ENCODE data around the gene RCSD1.
"Not testable (repeated sequence)": the region's sequence is repeated elsewhere in the genome, so short reads cannot be mapped to it uniquely, and the experiment has no call there.

RCSD1 gene, protein sequence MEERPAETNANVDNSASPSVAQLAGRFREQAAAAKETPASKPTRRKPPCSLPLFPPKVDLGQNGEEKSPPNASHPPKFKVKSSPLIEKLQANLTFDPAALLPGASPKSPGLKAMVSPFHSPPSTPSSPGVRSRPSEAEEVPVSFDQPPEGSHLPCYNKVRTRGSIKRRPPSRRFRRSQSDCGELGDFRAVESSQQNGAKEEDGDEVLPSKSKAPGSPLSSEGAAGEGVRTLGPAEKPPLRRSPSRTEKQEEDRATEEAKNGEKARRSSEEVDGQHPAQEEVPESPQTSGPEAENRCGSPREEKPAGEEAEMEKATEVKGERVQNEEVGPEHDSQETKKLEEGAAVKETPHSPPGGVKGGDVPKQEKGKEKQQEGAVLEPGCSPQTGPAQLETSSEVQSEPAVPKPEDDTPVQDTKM

DNA sequence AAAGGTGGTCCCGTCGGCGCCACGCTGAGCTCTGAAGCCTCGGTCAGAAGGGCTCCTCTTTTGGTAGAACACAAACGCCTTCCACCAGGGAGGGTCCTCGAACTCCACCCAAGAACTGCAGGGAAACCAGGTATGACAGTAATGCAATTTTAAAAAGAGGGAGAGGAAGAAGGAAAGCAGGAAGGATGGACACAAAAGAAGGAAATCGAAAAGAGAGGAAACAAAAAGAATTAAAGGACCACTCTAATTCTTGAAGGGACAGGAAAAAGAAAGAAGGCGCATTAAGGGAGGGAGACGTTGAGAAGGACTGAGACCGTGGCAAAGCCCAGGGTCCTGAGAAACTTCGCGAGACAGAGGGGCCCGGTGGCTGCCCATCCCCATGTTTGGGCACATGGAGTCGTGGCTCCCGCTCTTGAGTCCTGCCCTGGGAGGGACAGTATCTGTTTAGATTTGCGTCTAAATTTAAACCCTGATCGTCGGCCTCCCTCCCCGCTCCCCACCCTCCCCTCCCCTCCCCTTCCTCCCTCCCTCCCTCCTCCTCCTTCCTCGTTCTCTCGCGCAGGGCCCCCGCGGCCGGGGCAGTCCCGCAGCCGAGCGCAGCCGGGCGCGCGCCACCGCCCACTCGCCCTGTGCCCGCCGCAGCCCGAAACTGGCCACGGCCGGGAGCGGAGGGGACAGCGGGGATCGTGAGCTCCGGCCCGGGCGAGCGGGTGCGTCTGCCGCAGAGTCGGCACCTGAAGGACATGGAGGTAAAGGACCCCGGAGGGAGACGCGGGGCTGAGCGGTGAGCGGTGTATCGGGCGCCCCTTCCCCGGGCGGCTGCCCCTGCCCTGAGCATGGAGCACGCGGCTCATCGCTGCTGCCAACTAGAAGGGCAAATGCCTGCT is at the start of gene RCSD1:
RCSD1 (plus strand) TSS at position 552 of the 887 bp plus-strand sequence; CDS start at position 744, 192 bp downstream.
- peak; percentile 52 for DNase-seq (ENCODE audit: low read depth)

DNA sequence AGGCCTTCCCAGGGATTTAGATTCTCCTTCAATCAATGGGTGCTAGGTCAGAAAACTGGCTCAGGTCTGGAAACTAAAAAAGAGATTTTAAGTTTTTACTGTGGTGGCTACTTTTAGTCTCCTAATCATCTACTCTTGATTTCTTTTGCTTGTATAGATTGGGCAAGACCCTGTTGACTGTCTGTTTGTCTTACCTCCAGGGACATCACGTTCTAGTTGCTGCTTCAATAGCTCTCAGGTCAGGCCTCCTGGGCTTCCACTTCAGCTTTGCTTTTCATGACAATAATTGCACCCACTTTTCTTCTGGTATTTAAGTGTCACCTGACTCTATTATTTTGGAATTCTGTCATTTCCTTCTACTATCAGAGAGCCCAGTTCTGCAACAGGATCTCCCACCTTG is 48.0 kb upstream of the RCSD1 start:
- DNase-seq (ENCODE audit: low read depth) = no peak

DNA sequence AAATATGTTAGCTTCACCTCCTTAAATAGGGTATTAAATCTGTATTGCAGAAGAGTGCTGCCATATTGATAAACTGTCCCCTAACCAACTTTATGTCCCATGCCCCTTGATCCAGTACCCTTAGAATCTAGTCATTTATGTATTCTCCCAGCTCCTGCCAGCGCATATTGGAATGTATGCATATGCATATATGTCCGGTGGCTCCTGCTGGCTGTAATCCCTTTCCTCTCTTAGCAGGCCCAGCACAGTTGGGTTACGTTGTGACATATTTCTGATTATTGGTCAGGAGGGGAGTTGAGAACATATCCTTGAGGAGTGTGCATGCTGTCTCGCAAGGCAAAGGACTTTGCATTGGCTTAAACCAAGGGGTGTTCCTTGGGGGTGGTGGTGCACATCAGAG is 47.3 kb upstream of the RCSD1 start:
- DNase-seq (ENCODE audit: low read depth) = no peak

DNA sequence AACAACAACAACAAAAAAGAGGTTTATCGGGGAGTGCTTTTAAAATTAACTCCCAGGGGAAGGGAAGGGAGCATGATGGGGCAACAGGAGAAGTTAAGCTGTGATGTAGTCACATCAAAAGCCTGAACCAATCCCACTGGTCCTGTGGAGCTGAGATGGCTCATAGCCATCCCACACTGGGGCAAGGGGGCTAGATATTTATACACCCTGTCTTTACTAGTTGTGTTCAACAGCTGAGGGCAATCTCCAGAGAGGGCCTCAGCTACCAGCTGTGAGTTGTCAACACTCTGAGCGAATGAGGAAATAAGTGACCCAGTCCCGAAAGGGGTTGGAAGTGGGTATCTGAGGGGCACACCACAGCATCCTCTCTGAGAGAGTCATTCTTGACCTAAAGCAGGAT is 45.5 kb upstream of the RCSD1 start:
- no peak for DNase-seq (ENCODE audit: low read depth)

DNA sequence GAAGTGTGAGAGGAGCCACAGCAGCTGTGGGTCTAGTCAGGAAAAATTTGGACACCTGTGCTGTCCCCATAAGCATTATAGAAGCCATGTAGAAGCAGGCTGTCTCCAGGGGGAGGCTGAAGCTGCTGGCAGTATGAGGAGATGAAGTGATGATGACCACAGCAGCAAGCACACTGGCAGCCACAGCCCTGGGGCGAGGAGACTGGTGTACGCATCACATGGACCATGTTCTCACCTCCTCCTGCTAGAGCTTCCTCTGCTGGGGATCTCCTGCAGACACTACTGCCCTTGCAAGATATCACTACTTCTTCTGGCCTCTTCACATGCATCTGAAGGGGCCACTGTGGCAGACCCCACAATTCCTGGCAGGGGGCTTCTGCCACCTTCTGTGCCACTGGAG is 42.7 kb upstream of the RCSD1 start:
- no peak for DNase-seq (ENCODE audit: low read depth)

DNA sequence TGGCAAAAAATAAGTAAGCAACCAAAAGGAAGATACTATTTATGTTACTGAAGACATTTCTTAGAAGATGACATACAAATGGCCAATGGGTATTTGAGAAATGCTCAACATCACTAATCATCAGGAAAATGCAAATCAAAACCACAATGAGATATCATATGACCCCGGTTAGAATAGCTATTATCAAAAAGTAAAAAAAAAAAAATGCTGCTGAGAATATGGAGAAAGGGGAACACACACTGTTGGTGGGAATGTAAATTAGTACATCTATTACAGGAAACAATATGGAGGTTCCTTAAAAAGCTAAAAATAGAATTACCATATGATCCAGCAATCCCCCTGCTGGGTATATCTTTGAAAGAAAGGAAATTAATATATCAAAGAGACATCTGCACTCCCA is 42.2 kb upstream of the RCSD1 start:
- DNase-seq (ENCODE audit: low read depth) = no peak

DNA sequence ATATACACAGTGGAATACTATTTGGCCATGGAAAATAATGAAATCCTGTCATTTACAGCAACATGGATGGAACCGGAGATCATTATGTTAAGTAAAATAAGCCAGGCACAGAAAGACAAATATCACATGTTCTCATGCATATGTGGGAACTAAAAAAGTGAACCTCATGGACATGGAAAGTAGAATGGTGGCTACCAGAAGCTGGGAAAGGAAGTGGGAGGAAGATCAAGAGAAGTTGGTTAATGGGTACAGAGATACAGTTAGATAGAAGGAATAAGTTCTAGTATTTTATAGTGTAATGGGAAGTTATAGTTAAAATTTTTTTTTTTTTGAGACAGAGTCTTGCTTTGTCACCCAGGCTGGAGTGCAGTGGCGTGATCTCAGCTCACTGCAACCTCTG is 41.7 kb upstream of the RCSD1 start:
- DNase-seq (ENCODE audit: low read depth) = no peak

DNA sequence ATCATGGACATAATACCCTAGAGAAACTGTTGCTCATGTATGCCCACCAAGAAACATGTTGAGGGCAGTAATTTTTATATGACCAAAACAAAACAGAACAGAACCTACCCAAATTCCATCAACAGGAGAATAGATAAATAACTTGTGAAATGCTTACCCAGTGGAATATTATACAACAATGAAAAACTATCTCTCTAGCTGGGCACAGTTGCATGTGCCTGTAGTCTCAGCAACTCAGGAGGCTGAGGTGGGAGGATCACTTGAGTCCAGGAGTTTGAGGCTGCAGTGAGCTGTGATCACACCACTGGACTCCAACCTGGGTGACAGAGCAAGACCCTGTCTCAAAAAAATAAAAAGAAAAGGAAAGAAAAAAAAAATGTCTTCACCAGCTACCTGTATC is 37.6 kb upstream of the RCSD1 start:
- DNase-seq (ENCODE audit: low read depth) = no peak

DNA sequence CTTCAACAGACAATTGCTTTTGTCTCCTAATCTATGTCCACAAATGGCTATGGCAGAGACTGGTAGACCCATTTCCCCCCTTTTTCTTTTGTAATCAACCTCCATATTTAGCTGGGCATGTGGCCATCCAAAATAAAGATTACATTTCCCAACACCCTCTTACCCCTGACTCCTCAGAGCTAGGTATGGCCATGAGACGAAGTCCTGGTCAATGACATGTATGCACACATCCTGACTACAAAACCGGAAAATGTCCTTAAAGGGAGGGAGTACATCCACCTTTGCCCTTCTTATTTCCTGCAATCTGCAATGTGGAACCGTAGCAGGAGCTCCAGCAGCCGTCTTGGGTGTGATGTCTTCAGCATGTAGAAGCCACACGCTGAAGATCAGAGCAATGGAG is 36.2 kb upstream of the RCSD1 start:
- DNase-seq (ENCODE audit: low read depth) = no peak

DNA sequence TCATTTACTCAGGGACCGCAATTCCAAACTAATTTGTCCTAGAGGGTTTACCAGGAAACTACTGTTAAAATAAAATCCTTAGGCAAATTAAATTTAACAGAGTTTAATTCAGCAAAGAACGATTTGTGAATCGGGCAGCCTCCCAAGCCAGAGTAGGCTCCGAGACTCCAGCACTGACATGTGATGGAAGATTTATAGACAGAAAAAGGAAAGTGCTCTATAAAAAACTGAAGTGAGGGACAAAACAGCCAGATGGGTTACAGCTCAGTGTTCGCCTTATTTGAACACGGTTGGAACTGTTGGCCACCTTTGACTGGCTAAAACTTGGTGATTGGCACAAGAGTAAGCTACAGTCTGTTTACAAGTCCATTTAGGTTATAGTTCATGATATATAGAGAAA is 35.2 kb upstream of the RCSD1 start:
- no peak for DNase-seq (ENCODE audit: low read depth)

DNA sequence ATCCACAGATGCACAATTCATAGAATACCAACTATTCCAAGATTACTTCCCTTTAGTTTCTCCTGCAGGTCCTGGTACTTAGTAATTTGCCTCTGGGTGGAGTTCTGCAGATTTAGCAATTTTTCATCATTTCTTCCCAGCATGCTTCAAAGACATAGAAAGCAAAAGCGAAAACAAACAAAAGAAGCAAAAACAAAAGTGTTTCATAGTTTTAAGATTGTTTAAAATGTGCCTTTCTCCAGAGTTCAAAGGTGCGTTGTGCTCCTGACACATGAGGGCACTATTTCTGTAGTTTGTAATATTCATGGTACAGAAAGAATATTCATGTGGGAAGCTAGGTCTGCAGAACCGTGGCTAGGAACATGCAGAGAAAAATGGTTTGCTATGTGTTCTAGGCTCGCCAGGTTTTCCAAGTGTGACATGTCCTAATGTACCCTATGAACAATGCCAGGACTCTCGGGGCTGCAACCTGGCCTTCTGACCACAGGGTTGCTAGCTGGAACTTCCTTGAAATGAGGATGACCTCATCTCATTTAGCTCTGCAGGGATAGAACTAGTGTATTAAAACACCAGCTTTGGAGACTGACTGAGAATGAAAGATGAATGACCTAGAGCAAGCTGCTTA is 30.0 kb upstream of the RCSD1 start:
- no peak for DNase-seq (ENCODE audit: low read depth)

DNA sequence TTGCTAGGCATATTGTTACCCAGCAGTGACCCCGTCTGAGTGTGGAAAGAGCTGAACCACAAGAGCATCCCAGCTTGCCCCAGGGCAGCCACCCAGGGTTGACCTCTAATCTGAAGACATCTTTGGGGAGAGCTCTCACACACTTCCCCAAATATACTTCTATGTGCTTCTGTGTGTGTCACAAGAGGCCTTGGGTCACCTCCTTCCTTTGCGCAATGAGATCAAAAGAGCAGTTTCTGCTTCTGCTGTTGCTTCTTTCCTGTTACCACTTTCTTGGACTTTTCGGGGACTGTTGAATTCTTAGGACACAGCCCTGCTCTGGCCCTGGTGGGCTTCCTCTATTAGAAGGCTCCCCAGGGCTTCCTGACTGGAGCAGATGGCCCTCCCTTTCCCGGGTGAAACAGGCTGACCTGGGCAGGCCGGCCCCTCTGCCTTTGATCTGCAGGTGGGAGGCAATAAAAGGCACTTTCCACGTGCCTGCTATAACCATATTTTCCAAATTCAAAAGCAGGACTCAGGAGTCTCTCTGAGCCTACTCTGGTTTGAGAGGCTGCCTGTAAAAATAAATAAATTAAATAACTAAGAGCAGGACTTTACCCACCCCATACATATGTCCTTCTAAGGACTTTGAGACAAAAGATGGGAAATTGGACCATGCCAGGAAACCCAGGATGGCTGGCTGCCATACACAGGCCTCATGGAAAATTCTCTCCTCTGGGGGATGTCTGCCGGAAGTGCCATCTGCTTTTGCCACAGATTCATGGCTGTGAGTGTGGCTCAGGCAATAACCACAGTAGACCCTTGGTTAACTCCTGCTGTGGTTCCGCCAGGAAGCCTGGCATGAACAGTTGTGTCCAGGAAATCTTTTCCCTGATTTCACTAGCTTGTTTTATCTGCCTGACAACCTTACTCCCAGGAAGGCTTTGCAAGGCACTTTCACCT is 28.3 kb upstream of the RCSD1 start:
- DNase-seq (ENCODE audit: low read depth) = no peak

DNA sequence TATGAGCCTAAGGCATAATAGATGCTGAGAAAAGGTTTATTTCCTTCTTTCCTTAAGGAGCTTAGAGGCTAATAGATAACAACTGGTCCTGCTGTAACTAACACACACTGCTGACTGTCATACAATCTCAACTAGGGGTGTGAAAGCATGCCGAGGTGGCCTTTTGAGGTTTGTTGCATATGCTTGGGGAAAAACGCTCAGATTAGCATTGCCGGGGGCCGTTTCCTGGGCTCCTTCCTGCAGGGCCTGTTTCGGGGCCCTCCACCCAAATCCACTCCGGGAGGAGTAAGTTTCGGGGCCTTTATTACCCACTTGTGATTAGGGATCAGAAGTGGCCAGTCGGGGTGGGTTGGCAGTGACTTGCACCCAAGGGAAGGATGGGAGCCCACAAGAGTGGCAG is 27.2 kb upstream of the RCSD1 start:
- no peak for DNase-seq (ENCODE audit: low read depth)

DNA sequence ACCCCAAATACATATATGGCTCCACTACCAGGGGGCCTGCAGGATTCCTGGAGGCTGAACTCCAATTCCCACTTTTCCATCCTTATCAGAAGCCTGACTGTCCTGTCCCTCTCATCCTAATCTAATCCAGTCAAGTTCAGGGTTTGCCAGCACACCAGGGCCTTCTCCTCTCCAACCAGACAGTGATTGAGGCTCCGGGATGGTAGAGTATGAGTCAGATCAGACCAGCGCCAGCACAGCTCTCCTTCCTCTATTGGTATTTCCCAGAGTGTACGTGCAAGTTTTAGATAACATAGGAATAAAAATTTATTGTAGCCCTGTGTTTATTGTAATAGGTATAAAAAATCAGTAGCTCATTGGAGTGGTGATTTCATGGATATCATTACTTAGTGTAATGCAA is 24.5 kb upstream of the RCSD1 start:
- DNase-seq (ENCODE audit: low read depth) = no peak

DNA sequence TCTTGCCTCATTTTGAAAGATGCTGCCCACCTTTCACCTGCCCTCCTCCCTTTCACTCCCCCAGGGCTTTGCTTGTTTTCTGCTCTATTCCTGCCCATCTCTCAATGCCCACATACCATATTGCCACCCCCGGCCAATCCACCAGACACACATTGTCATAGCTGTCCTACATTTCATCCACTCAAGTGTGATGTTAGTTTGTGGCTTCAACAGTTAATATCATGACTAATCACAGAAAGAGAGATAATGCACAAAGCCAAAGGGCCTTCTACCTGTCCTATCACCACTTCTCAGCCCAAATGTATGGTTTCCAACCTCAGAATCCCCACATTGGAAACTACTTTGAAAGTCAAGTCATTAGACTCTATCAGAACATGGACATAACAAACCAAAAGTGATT is 18.0 kb upstream of the RCSD1 start:
- DNase-seq (ENCODE audit: low read depth) = no peak

DNA sequence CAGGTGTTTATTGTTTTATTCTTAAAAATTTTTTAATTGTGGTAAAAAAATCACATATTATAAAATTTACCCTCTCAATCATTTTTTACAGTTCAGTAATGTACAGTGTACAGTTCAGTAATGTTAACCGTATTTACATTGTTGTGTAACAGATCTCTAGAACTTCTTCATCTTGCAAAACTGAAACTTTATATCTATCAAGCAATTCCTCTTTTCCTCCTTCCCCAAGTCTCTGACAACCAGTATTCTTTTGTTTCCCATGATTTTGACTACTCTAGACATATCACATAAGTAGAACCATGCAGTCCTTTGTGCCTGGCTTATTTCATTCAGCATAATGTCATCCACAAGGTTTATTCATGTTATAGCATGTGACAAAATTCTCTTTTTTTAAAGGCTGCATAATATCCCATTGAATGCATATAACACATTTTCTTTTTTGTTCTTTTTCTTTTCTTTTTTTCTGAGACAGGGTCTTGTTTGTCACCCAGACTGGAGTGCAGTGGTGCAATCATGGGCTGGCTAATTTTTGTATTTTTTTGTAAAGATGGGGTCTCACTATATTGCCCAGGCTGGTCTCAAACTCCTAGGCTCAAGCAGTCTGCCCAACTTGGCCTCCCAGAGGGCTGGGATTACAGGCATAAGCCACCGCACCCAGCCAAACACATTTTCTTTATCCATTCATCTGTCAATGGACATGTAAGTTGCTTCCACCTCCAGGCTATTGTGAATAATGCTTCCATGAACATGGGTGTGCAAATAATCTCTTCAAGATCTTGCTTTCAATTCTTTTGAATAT is 17.2 kb upstream of the RCSD1 start:
- DNase-seq (ENCODE audit: low read depth) = no peak

DNA sequence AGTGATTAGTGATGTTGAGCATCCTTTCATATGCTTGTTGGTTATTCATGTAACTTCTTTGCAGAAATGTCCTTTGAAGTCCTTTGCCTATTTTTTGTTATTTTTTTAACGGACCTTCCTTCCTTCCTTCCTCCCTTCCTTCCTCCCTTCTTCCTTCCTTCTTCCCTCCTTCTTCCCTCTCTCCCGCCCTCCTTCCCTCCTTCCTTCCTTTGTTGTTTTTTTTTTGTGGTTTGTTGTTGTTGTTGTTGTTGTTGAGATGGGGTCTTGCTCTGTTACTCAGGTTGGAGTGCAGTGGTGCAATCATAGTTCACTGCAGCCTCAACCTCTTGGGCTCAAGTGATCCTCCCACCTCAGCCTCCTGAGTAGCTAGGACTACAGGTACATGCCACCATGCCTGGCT is 16.0 kb upstream of the RCSD1 start:
- not testable (repeated sequence) for DNase-seq (ENCODE audit: low read depth)

DNA sequence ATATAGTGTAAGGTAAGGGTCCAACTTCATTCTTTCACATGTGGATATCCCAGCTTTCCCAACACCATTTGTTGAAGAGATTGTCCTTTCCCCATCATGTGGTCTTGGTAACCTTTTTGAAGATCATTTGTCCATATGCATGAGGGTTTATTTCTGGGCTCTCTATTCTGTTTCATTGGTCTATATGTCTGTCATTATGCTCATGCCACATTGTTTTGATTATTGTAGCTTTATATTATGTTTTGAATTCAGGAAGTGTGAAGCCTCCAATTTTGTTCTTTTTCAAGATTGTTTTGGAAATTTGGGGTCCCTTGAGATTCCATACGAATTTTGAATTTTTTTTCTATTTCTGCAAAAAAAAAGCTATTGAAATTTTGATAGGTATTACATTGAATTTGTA is 15.2 kb upstream of the RCSD1 start:
- no peak for DNase-seq (ENCODE audit: low read depth)

DNA sequence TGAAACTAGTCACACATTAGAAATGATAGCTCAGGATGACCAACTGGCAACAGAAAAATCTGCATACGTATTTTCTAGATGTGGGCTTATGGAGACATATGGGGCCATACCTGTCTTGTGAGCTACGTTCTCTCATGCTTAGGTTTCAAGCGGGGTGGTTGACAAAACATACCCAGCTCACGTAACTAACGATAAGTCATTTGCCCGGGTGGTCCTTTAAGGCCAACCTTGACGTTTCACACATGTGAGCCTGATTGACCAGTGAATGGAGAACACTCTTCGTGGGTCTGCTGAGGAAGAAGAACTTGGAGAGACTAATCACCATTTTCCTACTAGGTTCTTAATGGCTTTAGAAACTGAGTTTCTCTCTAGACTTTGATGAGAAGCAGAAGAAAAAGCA is 13.5 kb upstream of the RCSD1 start:
- no peak for DNase-seq (ENCODE audit: low read depth)

DNA sequence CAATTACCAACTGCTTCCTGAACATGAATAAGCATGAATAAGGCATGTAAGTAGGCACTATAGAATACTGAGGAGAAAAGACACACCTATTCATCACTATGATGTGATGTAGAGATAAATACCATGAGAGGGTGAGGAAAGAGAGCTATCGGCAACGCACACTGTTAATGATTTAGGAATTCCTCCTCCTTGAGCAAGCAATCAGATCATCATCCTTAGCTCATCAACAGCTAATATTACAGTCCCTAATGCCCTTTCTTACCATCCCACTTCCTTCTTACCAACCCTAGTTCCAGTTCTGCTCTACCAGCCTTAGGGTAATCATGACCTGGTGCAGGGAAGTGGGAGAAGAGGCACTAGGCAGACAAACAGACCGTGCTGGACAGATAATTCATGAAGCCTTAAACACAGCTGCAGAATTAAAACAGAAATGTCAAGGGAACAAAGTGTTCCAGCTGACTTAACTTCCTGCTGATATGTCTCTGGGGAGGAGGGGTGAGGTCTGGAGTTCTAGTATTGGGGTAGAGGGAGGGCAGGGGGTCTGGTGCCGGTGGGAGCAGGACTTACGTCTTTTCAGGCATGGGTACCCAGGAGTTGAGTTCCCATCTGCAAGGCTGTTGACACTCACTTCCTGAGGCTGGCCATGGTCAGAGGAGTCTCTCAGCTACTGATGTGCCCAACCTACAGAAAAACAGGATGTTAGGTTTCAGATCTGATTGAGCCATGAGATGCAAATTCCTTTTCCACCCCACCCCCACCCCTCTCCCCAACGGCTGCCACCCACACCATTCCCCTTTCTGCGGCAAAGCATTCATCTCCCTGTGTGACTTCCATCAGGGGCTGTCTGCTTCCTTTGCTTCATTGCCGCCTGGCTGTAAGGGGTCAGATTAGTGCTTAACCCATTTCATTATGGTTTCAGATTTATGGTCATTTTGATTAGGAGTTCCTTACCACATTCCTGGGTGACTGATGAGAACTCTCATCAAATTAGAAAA is 12.6 kb upstream of the RCSD1 start:
- no peak for DNase-seq (ENCODE audit: low read depth)

All from stimulated activated CD8-positive, alpha-beta memory T cell treated with anti-CD3 and anti-CD28 coated beads, Interleukin-12 subunit alpha, Interleukin-12 subunit beta, amount 100 ng/mL, for 4 hours (primary cell).